ENCODE data around the gene SDK1. TPM values are rescaled to one million over a fixed set of nuclear protein-coding genes. Genes with fewer than 3 reads are reported as not detected.

Gene SDK1
- polyA plus RNA-seq, 2 of the 4 experiments (the other 2 are of a cell fraction): 0.12 to 0.28 TPM

DNA sequence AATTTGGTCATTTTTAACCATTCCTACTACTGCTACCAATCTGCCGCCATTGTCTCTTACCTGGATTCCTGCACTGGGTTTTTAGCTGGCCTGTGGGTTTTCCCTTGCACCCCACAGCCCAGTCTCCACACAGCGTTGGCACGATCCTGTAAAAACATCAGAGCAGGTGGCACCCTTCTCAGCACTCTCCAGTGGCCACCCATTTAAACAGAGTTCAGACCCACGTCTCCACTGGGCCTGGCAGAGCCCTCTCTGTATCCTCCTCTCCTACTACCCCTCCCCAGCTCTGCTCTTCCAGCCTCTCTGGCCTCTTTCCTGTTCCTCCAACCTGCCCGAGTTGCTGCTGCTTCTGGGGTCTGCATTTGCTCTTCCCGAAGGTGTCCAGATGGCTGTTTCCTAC is 259.4 kb downstream of the SDK1 start (continued):
- TF ChIP-seq CHD2 (IDR thresholded peaks at IDR 0.05; ENCODE audit: low read length, partially characterized antibody): no peak
- no peak for TF ChIP-seq NR3C1 (IDR thresholded peaks at IDR 0.05)
- TF ChIP-seq ZSCAN20 (CRISPR knock-in tag; IDR thresholded peaks at IDR 0.05): no peak

DNA sequence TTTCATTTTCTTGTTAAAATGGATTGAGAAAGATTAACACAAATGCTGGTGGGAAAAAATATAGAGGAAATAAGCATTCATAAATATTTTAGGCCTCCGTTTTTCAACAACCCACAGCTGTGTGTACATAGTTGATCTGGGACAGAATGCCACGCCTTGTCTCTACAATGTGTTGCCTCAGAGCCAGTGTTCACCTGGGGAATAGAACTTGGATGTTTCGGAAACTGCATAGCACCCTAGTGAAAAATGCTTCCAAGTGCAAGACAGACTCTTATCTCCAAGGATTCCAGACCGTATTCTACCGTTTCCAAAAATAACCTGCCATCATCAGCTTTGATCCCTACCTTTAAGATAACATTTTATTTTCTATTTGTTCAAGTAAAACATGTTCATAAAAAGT is 260.9 kb downstream of the SDK1 start:
- Histone ChIP-seq H3K4me3 (no peak overlapping the region), H3K27ac (no peak overlapping the region), H3K9me3 (peaks cover 5% of the 10 kb centered on the region; the same call in 1 of the 3 replicates), H3K4me2 (no peak overlapping the region), H3K4me1 (peaks cover 11% of the 10 kb centered on the region)
- DNase-seq (ENCODE audit: low read depth in 1 of 2, low spot score in 1 of 2) (no peak), FAIRE-seq (no peak), ATAC-seq (no peak)
- ChIA-PET POLR2A (no interaction called here), CTCF (interaction anchor here (2.2 kb wide), 1 partner anchor 80 kb away, joined by 7 read pairs; no protein-coding TSS in a partner anchor)
- 44% methylated on average over 5 of the region's 5 CpGs for WGBS (ENCODE audit: missing lambda C conversion rate)
- TF ChIP-seq CBX2 (IDR thresholded peaks at IDR 0.05; ENCODE audit: borderline replicate concordance, low read depth) (no peak), CHD2 (IDR thresholded peaks at IDR 0.05; ENCODE audit: low read length, partially characterized antibody) (no peak), MYC (IDR thresholded peaks at IDR 0.05; ENCODE audit: borderline replicate concordance, low read length) (no peak), JUN (IDR thresholded peaks at IDR 0.05) (no peak), HOXB5 (CRISPR knock-in tag; IDR thresholded peaks at IDR 0.05) (no peak), POLR2AphosphoS2 (conservative IDR thresholded peaks at IDR 0.05; ENCODE audit: low read length) (no peak), TFCP2L1 (CRISPR knock-in tag; IDR thresholded peaks at IDR 0.05) (no peak), MAZ (IDR thresholded peaks at IDR 0.05; ENCODE audit: borderline replicate concordance, low read depth, low read length) (no peak)
- TF ChIP-seq, protein P1, sequence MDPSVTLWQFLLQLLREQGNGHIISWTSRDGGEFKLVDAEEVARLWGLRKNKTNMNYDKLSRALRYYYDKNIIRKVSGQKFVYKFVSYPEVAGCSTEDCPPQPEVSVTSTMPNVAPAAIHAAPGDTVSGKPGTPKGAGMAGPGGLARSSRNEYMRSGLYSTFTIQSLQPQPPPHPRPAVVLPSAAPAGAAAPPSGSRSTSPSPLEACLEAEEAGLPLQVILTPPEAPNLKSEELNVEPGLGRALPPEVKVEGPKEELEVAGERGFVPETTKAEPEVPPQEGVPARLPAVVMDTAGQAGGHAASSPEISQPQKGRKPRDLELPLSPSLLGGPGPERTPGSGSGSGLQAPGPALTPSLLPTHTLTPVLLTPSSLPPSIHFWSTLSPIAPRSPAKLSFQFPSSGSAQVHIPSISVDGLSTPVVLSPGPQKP (IDR thresholded peaks at IDR 0.05; ENCODE audit: low read depth, low read length): no peak
- TF ChIP-seq, protein P2, sequence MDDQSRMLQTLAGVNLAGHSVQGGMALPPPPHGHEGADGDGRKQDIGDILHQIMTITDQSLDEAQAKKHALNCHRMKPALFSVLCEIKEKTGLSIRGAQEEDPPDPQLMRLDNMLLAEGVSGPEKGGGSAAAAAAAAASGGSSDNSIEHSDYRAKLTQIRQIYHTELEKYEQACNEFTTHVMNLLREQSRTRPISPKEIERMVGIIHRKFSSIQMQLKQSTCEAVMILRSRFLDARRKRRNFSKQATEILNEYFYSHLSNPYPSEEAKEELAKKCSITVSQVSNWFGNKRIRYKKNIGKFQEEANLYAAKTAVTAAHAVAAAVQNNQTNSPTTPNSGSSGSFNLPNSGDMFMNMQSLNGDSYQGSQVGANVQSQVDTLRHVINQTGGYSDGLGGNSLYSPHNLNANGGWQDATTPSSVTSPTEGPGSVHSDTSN (IDR thresholded peaks at IDR 0.05): no peak
- TF ChIP-seq, protein P3, sequence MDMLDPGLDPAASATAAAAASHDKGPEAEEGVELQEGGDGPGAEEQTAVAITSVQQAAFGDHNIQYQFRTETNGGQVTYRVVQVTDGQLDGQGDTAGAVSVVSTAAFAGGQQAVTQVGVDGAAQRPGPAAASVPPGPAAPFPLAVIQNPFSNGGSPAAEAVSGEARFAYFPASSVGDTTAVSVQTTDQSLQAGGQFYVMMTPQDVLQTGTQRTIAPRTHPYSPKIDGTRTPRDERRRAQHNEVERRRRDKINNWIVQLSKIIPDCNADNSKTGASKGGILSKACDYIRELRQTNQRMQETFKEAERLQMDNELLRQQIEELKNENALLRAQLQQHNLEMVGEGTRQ (IDR thresholded peaks at IDR 0.05): no peak
- TF ChIP-seq, protein P4, sequence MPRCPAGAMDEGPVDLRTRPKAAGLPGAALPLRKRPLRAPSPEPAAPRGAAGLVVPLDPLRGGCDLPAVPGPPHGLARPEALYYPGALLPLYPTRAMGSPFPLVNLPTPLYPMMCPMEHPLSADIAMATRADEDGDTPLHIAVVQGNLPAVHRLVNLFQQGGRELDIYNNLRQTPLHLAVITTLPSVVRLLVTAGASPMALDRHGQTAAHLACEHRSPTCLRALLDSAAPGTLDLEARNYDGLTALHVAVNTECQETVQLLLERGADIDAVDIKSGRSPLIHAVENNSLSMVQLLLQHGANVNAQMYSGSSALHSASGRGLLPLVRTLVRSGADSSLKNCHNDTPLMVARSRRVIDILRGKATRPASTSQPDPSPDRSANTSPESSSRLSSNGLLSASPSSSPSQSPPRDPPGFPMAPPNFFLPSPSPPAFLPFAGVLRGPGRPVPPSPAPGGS (IDR thresholded peaks at IDR 0.05): no peak

DNA sequence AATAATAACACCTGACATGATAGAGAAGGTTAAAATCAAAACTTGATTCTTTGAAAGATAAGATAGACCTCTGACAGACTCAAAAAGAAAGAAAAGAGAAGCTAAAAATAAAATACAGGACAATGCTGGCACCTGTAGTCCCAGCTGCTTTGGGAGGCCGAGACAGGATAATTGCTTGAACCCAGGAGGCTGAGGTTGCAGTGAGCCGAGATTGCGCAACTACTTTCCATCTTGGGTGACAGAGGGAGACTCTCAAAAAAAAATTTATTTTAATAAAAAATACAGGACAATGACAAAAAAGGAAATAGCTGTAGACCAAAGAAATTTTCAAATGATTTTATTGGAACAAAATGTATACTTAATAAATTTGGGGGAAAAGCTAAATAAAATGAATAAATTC is 263.2 kb downstream of the SDK1 start:
- no peak for TF ChIP-seq KDM1A (IDR thresholded peaks at IDR 0.05; ENCODE audit: low read depth)
- TF ChIP-seq CEBPB (IDR thresholded peaks at IDR 0.05): peak; percentile 73 to 84
- POLR2A ChIA-PET: no interaction called here
- Histone ChIP-seq H3K9me3 (peaks cover 5% of the 10 kb centered on the region; the same call in 1 of the 3 replicates), H3K4me1 (peaks cover 7% of the 10 kb centered on the region), H3K4me2 (no peak overlapping the region), H3K27ac (no peak overlapping the region), H3K4me3 (no peak overlapping the region)
- 64% methylated on average over 3 of the region's 3 CpGs for WGBS (ENCODE audit: missing lambda C conversion rate)
- DNase-seq (ENCODE audit: low read depth in 1 of 2, low spot score in 1 of 2) (no peak), ATAC-seq (no peak), FAIRE-seq (no peak)
- CTCF ChIA-PET: interaction anchor here (0.5 to 0.7 kb wide), 3 partner anchors 13 to 631 kb away, joined by 3 read pairs; no protein-coding TSS in a partner anchor

DNA sequence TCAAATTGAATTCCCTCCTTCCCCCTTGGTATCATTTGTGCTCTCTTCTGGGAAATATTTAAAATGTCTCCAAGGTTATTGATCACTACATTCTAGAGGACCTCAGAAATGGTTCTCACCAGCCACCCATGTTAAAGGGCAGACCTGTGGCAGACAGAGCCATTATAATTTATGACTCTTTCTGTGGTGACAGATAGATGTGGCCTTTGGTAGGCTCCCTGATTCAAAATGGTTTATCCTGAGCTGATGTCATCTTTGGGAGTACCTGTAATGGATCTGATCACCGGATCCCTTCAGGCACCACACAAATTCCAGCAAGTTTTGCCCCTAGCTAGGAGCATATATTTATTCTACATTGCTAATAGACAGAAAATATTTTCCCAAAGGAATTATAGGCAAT is 267.5 kb downstream of the SDK1 start:
- no peak overlapping the region for H3K4me3 ChIP-seq
- no peak overlapping the region for H3K27ac ChIP-seq
- POLR2A ChIA-PET: no interaction called here
- no peak for FAIRE-seq
- no peaks in the 10 kb centered on the region for H3K9me3 ChIP-seq
- no peak for DNase-seq (ENCODE audit: low read depth in 1 of 2, low spot score in 1 of 2)
- 43% methylated on average over 1 of the region's 1 CpG for WGBS (ENCODE audit: missing lambda C conversion rate)
- no peak for ATAC-seq
- CTCF ChIA-PET: no interaction called here
- no peak overlapping the region for H3K4me2 ChIP-seq
- H3K4me1 ChIP-seq: no peaks in the 10 kb centered on the region
- TF ChIP-seq JUN (IDR thresholded peaks at IDR 0.05) (no peak), CBX2 (IDR thresholded peaks at IDR 0.05; ENCODE audit: borderline replicate concordance, low read depth) (no peak), RAD21 (conservative IDR thresholded peaks at IDR 0.05 in 1 of 2, IDR thresholded peaks at IDR 0.05 in 1 of 2) (no peak), HOXB13 (CRISPR knock-in tag; IDR thresholded peaks at IDR 0.05; ENCODE audit: low read depth) (no peak)
- TF ChIP-seq, protein P5, sequence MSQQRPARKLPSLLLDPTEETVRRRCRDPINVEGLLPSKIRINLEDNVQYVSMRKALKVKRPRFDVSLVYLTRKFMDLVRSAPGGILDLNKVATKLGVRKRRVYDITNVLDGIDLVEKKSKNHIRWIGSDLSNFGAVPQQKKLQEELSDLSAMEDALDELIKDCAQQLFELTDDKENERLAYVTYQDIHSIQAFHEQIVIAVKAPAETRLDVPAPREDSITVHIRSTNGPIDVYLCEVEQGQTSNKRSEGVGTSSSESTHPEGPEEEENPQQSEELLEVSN (IDR thresholded peaks at IDR 0.05; ENCODE audit: borderline replicate concordance, low read depth): no peak
- TF ChIP-seq, protein P6, sequence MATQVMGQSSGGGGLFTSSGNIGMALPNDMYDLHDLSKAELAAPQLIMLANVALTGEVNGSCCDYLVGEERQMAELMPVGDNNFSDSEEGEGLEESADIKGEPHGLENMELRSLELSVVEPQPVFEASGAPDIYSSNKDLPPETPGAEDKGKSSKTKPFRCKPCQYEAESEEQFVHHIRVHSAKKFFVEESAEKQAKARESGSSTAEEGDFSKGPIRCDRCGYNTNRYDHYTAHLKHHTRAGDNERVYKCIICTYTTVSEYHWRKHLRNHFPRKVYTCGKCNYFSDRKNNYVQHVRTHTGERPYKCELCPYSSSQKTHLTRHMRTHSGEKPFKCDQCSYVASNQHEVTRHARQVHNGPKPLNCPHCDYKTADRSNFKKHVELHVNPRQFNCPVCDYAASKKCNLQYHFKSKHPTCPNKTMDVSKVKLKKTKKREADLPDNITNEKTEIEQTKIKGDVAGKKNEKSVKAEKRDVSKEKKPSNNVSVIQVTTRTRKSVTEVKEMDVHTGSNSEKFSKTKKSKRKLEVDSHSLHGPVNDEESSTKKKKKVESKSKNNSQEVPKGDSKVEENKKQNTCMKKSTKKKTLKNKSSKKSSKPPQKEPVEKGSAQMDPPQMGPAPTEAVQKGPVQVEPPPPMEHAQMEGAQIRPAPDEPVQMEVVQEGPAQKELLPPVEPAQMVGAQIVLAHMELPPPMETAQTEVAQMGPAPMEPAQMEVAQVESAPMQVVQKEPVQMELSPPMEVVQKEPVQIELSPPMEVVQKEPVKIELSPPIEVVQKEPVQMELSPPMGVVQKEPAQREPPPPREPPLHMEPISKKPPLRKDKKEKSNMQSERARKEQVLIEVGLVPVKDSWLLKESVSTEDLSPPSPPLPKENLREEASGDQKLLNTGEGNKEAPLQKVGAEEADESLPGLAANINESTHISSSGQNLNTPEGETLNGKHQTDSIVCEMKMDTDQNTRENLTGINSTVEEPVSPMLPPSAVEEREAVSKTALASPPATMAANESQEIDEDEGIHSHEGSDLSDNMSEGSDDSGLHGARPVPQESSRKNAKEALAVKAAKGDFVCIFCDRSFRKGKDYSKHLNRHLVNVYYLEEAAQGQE (IDR thresholded peaks at IDR 0.05): no peak
- TF ChIP-seq, protein P7, sequence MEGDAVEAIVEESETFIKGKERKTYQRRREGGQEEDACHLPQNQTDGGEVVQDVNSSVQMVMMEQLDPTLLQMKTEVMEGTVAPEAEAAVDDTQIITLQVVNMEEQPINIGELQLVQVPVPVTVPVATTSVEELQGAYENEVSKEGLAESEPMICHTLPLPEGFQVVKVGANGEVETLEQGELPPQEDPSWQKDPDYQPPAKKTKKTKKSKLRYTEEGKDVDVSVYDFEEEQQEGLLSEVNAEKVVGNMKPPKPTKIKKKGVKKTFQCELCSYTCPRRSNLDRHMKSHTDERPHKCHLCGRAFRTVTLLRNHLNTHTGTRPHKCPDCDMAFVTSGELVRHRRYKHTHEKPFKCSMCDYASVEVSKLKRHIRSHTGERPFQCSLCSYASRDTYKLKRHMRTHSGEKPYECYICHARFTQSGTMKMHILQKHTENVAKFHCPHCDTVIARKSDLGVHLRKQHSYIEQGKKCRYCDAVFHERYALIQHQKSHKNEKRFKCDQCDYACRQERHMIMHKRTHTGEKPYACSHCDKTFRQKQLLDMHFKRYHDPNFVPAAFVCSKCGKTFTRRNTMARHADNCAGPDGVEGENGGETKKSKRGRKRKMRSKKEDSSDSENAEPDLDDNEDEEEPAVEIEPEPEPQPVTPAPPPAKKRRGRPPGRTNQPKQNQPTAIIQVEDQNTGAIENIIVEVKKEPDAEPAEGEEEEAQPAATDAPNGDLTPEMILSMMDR (IDR thresholded peaks at IDR 0.05): no peak

Measured in A549 (cell line).